Uterus (tissue), 4 donors: Measurements from ENCODE around the gene UNC13A. TPM values are rescaled to one million over a fixed set of nuclear protein-coding genes. Genes with fewer than 3 reads are reported as not detected.
"Not testable (repeated sequence)": the region's sequence is repeated elsewhere in the genome, so short reads cannot be mapped to it uniquely, and the experiment has no call there.

Experiments
- DNase-seq, 2 donors: peaks; one replicate each; pipeline ENCODE4 v3.0.0-alpha.2; 2019 to 2020
- H3K27ac ChIP-seq, 2 donors: fragments of 200-600 bp; sonication (generic); 1 replicate in 1 of 2; 2 replicates in 1 of 2; pipeline ENCODE4 v1.5.1; 2016 to 2018
- H3K27me3 ChIP-seq, 2 donors: fragments of 200-600 bp; sonication (generic); one replicate each; pipeline ENCODE4 v1.5.1; 2018 to 2019; ENCODE audit warnings: control low read depth in 1 of 2
- H3K36me3 ChIP-seq, 2 donors: fragments of 200-600 bp; sonication (generic); one replicate each; pipeline ENCODE4 v1.5.1; 2019; ENCODE audit warnings: control low read depth in 1 of 2
- H3K4me1 ChIP-seq, 2 donors: fragments of 200-600 bp; sonication (generic); one replicate each; pipeline ENCODE4 v1.5.1; 2018 to 2019; ENCODE audit warnings: control low read depth in 1 of 2
- H3K4me3 ChIP-seq, 2 donors: fragments of 200-600 bp; sonication (generic); 1 replicate in 1 of 2; 2 replicates in 1 of 2; pipeline ENCODE4 v1.5.1; 2018 to 2019; ENCODE audit warnings: mild to moderate bottlenecking in 1 of 2
- H3K9me3 ChIP-seq, 2 donors: fragments of 200-600 bp; sonication (generic); one replicate each; pipeline ENCODE4 v1.5.1; 2019; ENCODE audit warnings: control low read depth in 1 of 2
- CTCF ChIP-seq, 4 experiments: fragments of 200-600 bp in 2 of 4; fragments of 450-650 bp in 2 of 4; sonication (generic) in 2 of 4; IDR thresholded peaks; one replicate each; pipeline ENCODE4 v1.5.1; 2016 to 2019; ENCODE audit warnings: antibody characterized with exemption in 4 of 4, mild to moderate bottlenecking in 2 of 4, moderate library complexity in 1 of 4
- POLR2A ChIP-seq, 2 donors: fragments of 450-650 bp; IDR thresholded peaks; one replicate each; pipeline ENCODE4 v1.6.1; 2016; ENCODE audit warnings: antibody characterized with exemption in 2 of 2, mild to moderate bottlenecking in 1 of 2, moderate library complexity in 1 of 2
- intact Hi-C: fragments of 100-400 bp; cut with DNase I; formaldehyde crosslinking; loops from one replicate; pipeline ENCODE4 v1.15.1; 2023; ENCODE audit warnings: low total_unique reads
- total RNA-seq, 4 donors: library from RNA; depleted of rRNA in 3 of 4; stranded (reverse); fragments of >200 nt in 3 of 4; gene quantifications; one replicate each; pipeline versions ENCODE4 v1.1.0 to v1.2.4, GENCODE V29; 2014 to 2023
- donor health status: DM: yes; HTN: yes; CAD: no.

Gene UNC13A
- total RNA-seq, 4 donors from 2014 or later = 0.21 to 0.35 (median 0.29) TPM; not detected in 1

GRCh38 chr19:17572638-17573037, 115.5 kb downstream of the UNC13A start:
- intact Hi-C loops = no loop called here
- H3K27me3 ChIP-seq = no peaks in the 10 kb centered on the region
- H3K27ac ChIP-seq = no peak overlapping the region
- TF ChIP-seq POLR2A (IDR thresholded peaks at IDR 0.05) (no peak), CTCF (IDR thresholded peaks at IDR 0.05) (no peak)
- no peak for DNase-seq
- H3K4me3 ChIP-seq = no peak overlapping the region
- no peaks in the 10 kb centered on the region for H3K36me3 ChIP-seq
- H3K9me3 ChIP-seq = no peaks in the 10 kb centered on the region
- no peaks in the 10 kb centered on the region for H3K4me1 ChIP-seq

- Histone ChIP-seq H3K9me3 (no peaks in the 10 kb centered on the region), H3K27me3 (no peaks in the 10 kb centered on the region), H3K4me3 (no peak overlapping the region), H3K4me1 (no peaks in the 10 kb centered on the region), H3K27ac (no peak overlapping the region), H3K36me3 (no peaks in the 10 kb centered on the region)
- no peak for TF ChIP-seq CTCF (IDR thresholded peaks at IDR 0.05)
- TF ChIP-seq POLR2A (IDR thresholded peaks at IDR 0.05) = no peak
- intact Hi-C loops = no loop called here
- no peak for DNase-seq
Observed at GRCh38 chr19:17570791-17571190, 117.4 kb downstream of the UNC13A start.

- H3K27me3 ChIP-seq, DNase-seq, H3K27ac ChIP-seq, H3K4me3 ChIP-seq, H3K4me1 ChIP-seq, H3K36me3 ChIP-seq, H3K9me3 ChIP-seq, intact Hi-C loops: not testable (repeated sequence)
Observed at GRCh38 chr19:17570291-17570690, 117.9 kb downstream of the UNC13A start.

- no peak overlapping the region for H3K4me3 ChIP-seq
- TF ChIP-seq POLR2A (IDR thresholded peaks at IDR 0.05) = no peak
- no peak for TF ChIP-seq CTCF (IDR thresholded peaks at IDR 0.05)
- H3K4me1 ChIP-seq = no peaks in the 10 kb centered on the region
- H3K27ac ChIP-seq = no peak overlapping the region
- DNase-seq = no peak
- intact Hi-C loops = no loop called here
- H3K36me3 ChIP-seq = no peaks in the 10 kb centered on the region
- no peaks in the 10 kb centered on the region for H3K9me3 ChIP-seq
- no peaks in the 10 kb centered on the region for H3K27me3 ChIP-seq
Observed at GRCh38 chr19:17567940-17568339, 120.2 kb downstream of the UNC13A start.

GRCh38 chr19:17565611-17566010, 122.5 kb downstream of the UNC13A start:
- Histone ChIP-seq H3K4me3 (no peak overlapping the region), H3K9me3 (no peaks in the 10 kb centered on the region), H3K36me3 (no peaks in the 10 kb centered on the region), H3K27me3 (no peaks in the 10 kb centered on the region), H3K4me1 (no peaks in the 10 kb centered on the region), H3K27ac (no peak overlapping the region)
- no peak for DNase-seq
- no peak for TF ChIP-seq POLR2A (IDR thresholded peaks at IDR 0.05)
- no peak for TF ChIP-seq CTCF (IDR thresholded peaks at IDR 0.05)
- intact Hi-C loops = no loop called here

- no peaks in the 10 kb centered on the region for H3K4me1 ChIP-seq
- no peaks in the 10 kb centered on the region for H3K9me3 ChIP-seq
- H3K27me3 ChIP-seq = no peaks in the 10 kb centered on the region
- intact Hi-C loops = no loop called here
- no peak overlapping the region for H3K4me3 ChIP-seq
- no peak for TF ChIP-seq POLR2A (IDR thresholded peaks at IDR 0.05)
- no peak for TF ChIP-seq CTCF (IDR thresholded peaks at IDR 0.05)
- H3K27ac ChIP-seq = no peak overlapping the region
- DNase-seq = no peak
- H3K36me3 ChIP-seq = no peaks in the 10 kb centered on the region
Observed at GRCh38 chr19:17564781-17565180, 123.4 kb downstream of the UNC13A start.
